GM21529 (cell line): Measurements from ENCODE around the gene STX11.
"Not testable (repeated sequence)": the region's sequence is repeated elsewhere in the genome, so short reads cannot be mapped to it uniquely, and the experiment has no call there.

Experiments
- ATAC-seq: cut with Tn5 transposase; IDR thresholded peaks from one replicate; pipeline ENCODE4 v1.9.1; 2021; ENCODE audit not compliant: unreplicated experiment

The STX11 gene

DNA sequence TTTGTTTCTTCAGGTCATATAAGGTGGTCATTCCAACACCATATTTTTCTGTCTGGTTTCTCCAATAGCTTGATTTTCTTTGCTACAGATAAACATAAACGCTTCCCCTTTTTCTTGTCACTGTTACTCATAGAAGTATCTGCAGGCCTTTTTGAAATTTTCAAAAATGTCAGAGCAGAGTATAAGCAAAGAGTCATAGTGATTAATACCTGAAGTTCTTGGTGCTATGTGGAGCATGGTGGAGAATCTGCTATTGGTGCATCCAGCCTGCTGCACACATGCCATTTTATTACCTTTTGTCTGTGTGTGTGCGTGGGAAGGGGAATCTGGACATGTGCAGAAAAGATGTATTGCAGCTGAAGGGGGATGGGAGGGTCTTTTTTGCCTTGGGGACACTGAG lies 19.7 kb downstream of the STX11 start:
- ATAC-seq: no peak

DNA sequence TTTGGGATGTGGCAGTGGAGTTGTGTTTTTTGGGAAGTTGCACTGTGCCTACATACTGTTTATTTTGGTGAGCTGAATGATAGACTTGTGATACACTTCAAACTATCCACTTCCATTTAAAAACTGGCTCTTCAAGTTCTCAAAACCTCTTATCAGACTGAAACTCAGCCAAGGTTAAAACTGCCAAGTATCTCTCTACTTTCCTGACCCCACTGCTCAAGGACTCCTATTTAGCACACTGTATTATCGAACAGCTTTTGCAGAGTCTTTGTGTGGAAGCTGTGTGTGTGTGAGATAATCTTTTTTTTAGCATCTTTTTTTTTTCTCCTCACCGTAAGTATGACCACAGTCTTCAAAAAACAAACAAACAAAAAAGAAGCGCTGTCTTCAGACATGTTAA lies 21.1 kb downstream of the STX11 start:
- ATAC-seq: no peak

DNA sequence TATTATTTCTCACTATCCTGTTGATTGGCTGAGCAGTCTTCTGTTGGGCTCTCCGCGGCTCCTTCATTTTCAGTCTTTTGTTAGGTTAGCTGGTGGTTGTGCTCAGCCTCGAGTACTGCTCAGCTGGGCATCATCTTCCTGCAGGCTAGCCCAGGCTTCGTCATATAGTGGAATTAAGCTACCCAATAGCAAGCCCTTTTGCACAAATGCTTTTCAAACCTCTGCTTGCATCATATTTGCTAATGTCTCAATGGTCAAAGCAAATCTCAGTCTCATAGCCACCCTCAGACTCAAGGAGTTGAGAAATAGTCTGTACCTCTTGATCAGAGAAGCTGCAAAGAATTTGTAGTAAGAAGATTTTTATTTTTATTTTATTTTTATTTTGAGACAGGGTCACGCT lies 23.7 kb downstream of the STX11 start:
- no peak for ATAC-seq

DNA sequence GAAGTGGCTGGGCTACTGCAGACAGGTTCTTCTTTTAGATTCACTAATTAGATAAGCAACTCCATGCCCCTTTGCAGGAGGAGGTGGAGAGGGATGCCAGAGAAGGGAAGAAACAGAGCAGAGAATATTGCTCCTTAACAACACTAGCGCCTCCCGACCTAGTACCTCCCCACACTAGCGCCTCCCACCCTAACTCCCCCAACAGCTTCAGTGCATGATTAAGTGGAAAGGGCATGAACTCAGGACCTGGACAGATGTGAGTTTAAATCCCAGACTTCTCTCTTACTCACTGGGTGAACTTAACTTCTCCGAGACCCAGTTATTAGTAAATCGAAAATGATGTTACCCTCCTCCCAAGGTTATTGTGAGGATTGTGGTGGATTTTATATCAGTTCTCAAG lies 25.7 kb downstream of the STX11 start:
- no peak for ATAC-seq

DNA sequence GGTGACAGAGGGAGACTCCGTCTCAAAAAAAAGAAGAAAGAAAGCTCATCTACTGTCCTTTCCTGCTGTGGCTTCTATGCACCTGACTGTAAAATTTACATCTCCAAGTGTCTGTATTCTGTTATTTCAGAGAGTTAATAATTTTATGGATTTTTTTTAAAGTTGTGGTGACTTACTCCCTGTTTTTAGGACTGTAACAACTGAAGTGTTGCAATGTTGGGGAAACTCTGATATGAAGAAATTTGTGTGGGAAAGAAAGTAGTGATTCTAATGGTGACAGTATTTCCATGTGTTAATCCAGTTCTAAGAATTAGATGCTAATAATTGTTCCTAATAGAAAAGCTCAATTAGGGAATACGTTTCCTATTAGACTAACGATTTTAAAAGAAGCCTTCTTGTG lies 27.4 kb downstream of the STX11 start:
- no peak for ATAC-seq

DNA sequence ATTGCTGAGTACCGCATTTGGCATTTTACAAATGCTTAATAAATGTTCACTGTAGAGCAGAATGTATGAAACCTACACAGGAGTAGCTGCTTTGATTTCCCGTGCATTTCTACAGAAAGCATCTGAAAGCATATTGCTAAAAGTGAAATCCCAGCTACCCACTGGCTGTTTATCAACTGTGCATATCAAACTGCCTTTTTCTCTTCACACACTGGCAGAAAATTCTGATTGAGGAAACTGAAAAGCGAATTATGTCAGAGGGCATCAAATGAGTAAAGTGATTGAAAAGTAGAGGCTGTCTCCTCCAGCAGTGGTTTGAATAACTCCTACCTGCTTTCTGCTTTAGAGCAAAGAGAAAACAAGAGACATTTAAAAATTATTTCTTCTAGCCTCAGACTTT lies 28.0 kb downstream of the STX11 start:
- ATAC-seq: no peak

DNA sequence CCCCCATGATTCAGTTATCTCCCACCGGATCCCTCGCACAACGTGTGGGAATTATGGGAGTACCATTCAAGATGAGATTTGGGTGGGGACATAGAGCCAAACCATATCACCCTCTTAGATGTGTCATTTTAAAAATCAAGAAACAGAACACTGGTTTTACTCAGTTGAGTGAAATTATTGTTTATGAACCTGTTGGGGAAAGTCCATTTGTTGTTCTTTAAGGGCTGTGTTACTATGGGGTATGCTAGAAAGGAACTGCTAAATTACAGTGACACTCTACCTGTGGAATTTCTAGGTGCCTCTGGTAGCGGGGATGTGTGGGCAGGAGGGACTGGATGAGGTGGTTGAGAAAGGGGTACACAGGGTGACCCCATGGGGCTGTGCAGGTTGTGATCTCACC lies 28.9 kb downstream of the STX11 start:
- no peak for ATAC-seq

DNA sequence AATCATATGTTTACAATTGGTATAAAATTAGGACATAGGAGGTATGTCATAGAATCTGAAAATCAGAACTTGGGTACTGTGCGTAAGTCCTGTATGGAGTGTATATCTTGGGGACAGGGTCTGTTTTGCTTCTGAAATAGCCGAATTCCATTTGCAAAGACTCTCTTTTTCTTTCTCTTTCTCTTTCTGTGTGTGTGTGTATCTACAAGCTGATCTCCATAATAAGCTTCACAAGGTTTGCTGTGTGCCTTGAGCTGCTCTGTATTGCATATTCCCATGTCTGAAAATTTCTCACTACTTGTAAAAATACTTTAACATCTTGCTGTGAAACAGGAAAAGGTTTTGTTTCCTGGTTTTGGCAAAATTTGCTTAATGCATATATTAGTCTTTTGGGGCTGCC lies 29.5 kb downstream of the STX11 start:
- ATAC-seq: no peak

DNA sequence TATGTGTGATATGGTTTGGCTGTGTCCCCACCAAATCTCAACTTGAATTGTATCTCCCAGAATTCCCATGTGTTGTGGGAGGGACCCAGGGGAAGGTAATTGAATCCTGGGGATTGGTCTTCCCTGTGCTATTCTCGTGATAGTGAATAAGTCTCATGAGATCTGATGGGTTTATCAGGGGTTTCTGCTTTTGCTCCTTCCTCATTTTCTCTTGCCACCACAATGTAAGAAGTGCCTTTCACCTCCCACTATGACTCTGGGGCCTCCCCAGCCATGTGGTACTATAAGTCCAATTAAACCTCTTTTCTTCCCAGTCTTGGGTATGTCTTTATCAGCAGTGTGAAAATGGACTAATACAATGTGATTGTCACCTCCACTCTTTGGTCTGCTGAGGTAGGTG lies 30.0 kb downstream of the STX11 start:
- ATAC-seq: not testable (repeated sequence)

DNA sequence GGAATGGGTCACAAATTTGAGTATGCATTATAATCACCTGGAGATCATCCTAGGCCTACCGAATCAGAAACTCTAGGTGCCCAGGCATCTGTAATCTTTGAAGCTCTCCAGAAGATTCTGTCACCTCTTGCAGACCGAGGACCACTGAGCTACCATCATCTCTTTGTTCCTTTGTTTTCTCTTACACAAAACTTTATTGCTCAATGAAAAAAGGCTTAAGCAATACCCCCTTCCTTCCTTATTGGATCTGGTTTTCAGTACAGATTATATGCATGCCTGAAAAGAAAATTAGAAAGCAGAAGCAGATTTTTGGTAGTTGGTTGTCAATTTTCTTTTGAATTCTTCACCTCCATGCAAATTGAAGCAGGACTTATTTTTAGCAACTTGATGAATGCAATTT lies 31.3 kb downstream of the STX11 start:
- no peak for ATAC-seq

DNA sequence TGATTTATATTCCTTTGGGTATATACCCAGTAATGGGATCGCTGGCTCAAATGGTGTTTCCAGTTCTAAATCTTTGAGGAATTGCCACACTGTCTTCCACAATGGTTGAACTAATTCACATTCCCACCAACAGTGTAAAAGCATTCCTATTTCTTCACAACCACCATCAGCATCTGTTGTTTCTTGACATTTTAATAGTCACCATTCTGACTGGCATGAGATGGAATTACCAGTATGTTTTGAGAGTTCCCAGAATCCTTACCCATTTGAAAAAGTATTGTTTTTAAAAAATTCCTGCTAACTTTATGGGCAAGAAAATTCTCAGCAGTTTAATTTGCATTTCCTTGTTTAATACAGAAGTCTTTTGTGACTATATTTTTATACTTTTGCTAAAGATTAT lies 33.9 kb downstream of the STX11 start:
- ATAC-seq: not testable (repeated sequence)

DNA sequence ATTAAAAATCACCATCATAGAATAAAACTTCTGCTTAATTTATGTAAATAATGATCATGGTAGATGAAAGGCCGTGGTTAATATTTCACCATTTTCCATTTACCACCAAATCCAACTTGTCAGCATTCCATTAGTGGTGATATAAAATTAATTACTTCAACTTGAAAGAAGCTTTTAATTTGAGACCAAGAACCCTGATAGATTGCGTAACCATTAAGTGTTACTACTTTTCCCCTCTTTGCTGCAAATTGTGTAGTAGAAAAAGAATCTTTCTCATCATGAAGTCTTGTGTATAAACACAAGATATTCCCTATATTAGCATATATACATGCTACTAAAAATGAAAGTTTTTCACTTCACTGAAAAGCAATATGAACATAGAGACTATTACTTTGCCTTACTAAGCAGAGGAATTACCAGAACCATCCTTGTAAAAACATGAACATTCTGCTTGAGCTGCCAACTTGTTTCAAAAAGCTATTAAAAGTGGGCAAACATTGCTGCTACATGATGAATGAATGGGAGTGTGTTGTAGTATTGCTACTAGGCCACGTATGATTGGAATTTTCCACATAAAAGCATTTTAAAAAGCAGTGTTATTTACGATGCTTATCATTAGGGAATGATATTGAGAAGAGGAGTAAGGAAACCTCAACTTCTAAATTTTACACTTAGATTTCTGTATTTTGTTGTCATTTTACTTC lies 35.0 kb downstream of the STX11 start:
- no peak for ATAC-seq

DNA sequence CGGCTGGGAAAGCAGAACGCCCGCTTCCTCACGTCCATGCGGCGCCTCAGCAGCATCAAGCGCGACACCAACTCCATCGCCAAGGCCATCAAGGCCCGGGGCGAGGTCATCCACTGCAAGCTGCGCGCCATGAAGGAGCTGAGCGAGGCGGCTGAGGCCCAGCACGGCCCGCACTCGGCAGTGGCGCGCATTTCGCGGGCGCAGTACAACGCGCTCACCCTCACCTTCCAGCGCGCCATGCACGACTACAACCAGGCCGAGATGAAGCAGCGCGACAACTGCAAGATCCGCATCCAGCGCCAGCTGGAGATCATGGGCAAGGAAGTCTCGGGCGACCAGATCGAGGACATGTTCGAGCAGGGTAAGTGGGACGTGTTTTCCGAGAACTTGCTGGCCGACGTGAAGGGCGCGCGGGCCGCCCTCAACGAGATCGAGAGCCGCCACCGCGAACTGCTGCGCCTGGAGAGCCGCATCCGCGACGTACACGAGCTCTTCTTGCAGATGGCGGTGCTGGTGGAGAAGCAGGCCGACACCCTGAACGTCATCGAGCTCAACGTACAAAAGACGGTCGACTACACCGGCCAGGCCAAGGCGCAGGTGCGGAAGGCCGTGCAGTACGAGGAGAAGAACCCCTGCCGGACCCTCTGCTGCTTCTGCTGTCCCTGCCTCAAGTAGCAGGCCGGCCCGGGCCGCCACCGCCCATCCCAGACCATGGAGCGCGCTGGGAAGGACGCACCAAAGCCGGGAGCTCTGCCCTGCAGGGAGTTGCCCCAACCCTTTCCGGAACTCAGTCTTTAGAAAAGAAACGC lies 36.7 kb downstream of the STX11 start:
- no peak for ATAC-seq

DNA sequence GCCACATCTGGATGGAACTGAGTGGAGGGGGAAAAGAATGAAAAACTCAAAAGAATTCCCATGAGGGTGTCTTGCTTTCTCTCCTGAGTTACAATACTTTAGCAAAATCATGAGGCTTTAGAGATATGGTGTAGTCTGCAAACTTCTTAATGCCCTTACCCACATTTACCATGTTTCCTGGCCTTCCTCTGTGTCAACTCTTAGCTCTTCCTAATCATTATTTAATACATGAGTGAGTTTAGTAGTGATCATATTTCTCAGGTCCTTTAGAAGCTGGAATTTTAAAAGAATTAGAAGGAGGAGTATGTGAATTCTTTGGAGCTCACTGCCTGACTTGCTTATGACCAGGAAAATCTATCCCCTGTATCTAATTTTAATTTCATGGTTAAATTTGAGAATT lies 39.0 kb downstream of the STX11 start:
- ATAC-seq: no peak

DNA sequence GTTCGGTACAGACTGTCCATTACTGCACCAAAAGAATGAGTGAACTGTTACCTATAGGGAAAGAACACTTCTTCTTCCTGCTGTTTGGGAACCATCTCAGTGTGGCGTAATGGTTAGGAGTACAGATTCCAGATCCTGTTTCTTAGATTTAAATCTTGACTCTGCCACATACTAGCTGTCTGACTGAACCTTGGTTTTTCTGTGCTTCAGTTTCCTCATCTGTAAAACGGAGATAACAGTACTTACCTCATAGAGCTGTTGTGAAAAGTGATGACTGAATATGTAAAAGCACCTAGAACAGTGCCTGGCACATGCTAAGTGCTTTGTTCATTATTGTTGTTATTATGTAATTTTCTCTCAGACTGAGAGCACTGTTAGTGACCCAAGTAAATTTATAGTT lies 39.8 kb downstream of the STX11 start:
- ATAC-seq: no peak

DNA sequence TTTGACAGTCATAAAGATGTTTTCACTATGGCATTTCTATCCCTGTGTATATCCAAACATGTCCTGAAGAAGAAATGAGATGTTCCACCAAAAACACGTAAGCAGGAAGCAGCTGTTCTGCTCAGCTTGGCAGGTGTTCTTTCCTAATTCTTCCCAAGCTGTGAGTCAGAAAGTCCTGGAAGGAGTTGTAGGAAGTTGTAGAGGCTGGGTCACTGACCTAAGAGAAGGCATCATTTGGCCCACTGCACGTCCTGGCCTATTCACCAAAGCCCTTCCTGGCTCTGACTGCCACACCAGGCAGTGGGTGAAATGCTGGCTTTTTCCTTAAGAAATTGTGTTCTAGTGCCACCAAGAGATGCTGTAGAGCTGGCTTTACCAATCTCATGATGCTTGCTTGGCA lies 40.3 kb downstream of the STX11 start:
- ATAC-seq: no peak

DNA sequence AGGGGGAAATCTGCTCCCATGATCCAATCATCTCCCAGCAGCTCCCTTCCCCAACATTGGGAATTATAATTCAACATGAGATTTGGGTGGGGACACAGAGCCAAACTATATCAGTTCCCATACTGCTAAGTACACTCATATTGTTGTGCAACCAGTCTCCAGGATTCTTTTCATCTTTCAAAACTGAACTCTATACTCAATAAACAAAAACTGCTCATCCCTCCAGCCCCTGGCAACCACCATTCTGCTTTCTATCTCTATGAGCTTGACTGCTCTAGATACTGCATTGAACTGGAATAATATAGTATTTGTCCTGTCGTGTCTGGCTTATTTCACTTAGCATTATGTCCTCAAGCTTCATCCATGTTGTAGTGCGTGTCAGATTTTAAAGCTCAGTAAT lies 42.9 kb downstream of the STX11 start:
- no peak for ATAC-seq

DNA sequence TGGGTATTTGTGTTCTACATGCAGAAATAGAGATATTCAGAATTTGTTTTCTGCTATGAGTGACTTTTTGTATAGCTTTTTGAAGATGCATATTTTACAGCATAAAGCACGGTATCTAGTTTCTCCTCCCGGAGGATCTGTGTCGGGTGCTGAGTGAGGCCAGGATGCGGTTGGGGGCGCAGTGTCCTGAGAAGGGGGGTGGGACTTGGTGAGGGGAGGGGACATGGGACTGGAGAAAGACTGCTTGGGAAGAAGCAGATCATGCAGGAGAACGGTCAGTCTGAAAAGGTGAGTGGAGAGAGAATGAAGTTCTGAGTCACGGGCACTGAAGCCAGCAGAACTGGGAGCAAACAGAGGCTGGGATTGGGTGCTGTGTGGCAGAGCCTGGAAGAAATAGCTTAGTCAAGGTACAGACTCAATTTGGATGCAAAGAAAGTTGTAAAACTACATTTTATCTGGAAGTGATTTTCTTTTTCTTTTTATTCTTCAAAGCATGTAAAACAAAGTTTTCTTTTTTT lies 44.0 kb downstream of the STX11 start:
- ATAC-seq: no peak

DNA sequence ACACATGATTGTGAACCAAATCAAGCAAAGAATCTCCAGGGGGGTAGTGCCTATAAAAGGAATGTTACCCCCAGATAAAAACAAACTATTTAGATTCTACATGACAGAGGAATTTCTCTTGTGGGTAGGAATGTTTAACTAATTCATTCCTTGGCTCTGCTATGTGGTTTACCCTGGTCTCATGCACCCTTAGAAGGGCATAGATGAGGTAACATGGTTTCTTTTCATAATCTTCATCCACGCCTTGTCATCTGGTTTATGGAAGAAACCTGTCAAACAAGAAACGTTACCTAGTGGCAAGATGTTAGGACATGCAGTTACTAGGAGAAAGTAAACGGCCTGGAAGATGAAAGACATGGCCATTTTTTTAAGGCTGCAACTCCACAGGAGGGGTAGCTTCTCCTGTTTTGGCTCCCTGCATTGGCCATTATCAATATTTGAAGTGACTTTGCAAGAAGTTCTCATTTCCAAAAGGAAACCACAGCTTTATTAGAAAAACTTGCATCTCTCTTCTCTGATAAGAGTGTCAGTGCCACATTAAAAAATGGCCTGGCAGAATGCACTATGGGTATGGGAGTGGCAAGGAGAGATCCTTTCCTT lies 45.5 kb downstream of the STX11 start:
- no peak for ATAC-seq

DNA sequence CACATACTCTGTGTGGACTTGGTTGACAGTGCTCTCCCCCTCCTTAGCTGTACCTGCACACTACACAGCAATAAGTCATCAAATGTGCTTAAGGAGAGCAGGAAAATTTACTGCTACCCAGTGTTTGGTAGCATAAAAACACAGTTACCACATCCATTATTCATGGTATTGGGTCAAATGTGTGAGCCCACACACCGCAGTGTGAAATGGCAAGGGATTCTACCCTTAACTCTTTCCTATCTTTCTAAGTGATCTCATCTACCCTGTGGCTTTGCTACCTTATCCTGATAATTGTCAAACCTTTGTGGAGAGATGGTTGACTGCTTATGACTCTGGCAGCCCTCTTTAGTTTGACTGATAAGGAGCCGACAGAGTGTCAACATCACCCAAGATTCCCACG lies 47.6 kb downstream of the STX11 start:
- ATAC-seq: no peak

DNA sequence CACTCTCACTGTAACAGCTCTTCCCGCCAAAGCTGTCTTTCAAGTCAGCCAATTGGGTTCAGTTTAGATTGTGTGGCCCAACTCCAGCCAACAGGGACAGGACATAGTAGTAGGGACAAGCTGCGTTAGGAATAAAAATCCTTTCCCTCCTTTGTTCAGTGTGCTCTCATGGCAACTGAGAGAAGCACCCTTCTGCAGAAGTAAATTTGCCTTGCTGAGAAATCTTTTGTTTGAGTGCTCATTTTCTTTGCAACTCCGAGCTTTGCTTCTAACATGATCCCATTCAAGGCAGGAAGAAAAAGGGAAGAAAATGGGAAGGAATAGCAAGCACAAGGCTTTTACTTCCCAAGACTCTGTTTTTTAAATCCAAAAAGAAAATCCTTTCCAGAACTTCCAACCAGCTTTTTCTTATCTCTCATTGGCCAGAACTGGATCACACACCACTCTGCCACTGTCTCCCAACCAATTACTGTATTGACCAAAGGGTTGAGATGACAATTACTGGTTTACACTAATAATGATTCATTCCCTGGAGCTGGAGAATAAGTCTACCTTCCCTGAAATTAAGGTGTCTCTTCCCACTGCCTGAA lies 52.7 kb downstream of the STX11 start:
- no peak for ATAC-seq

DNA sequence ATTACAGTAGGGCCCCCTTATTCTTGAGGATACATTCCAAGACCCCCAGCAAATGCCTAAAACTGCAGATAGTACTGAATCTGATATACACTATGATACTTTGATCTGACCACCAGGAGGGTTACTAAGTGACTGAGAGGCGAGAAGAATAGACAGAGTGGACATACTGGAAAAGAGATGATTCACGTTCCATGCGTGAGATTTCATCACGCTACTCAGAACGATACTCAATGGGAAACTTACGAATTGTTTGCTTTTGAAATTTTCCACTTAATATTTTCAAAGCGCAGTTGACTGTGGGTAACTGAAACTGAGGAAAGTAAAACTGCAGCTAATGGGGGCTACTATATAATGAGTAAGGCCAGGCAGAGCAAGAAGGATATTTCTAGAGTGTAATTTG lies 60.8 kb downstream of the STX11 start:
- no peak for ATAC-seq
